Tibial artery (tissue), 4 donors: ENCODE measurements around the gene GNAT2.

Source experiments
- DNase-seq, 2 donors: peaks; one replicate each; pipeline ENCODE4 v3.0.0-alpha.2; 2019
- H3K27ac ChIP-seq, 2 donors: fragments of 200-600 bp; sonication (generic) in 1 of 2; 1 replicate in 1 of 2; 2 replicates in 1 of 2; pipeline ENCODE4 v1.5.1; 2018 to 2019; ENCODE audit warnings: mild to moderate bottlenecking in 1 of 2
- H3K27me3 ChIP-seq, 2 donors: fragments of 200-600 bp; sonication (generic) in 1 of 2; one replicate each; pipeline versions ENCODE4 v1.5.1 to v1.6.0; 2016 to 2019
- H3K36me3 ChIP-seq, 3 donors: fragments of 200-600 bp; sonication (generic) in 2 of 3; one replicate each; pipeline ENCODE4 v1.5.1; 2016 to 2019; ENCODE audit warnings: mild to moderate bottlenecking in 2 of 3
- H3K4me1 ChIP-seq, 4 donors: fragments of 200-600 bp; sonication (generic) in 2 of 4; 1 replicate in 3 of 4; 2 replicates in 1 of 4; pipeline ENCODE4 v1.5.1; 2016 to 2019
- H3K4me3 ChIP-seq, 2 donors: fragments of 200-600 bp; sonication (generic) in 1 of 2; 1 replicate in 1 of 2; 2 replicates in 1 of 2; pipeline ENCODE4 v1.5.1; 2018 to 2019; ENCODE audit warnings: mild to moderate bottlenecking in 2 of 2
- H3K9me3 ChIP-seq, 3 donors: fragments of 200-600 bp; sonication (generic) in 1 of 3; one replicate each; pipeline ENCODE4 v1.5.1; 2016 to 2019
- CTCF ChIP-seq, 2 experiments: fragments of 200-600 bp in 1 of 2; fragments of 450-650 bp in 1 of 2; IDR thresholded peaks; one replicate each; pipeline ENCODE4 v1.5.1; 2017 to 2019; ENCODE audit warnings: antibody characterized with exemption in 2 of 2, mild to moderate bottlenecking in 1 of 2, moderate library complexity in 1 of 2
- intact Hi-C: fragments of 100-400 bp; cut with DNase I; formaldehyde crosslinking; loops from one replicate; pipeline ENCODE4 v1.15.0; 2023; ENCODE audit warnings: low total_unique reads

GNAT2 gene

DNA sequence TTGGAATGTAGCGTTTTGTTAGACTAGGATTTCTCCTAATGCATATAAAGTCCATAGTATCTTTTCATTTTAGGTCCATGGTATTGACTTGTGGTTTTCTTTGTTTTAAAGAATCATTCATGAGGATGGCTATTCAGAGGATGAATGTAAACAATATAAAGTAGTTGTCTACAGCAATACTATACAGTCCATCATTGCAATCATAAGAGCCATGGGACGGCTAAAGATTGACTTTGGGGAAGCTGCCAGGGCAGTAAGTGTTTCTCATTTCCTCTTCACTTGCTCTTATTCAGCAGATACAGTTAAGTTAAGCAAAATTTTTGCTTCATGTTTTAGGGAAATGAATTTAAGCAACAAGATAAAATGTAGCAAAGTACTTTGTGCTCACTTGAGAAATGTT, 45.6 kb downstream of the GNAT2 start:
- Histone ChIP-seq H3K4me3 (no peak overlapping the region), H3K9me3 (no peaks in the 10 kb centered on the region), H3K27ac (no peak overlapping the region), H3K36me3 (peaks cover 0 to 21% (median 0%) of the 10 kb centered on the region in 3 donors), H3K27me3 (no peaks in the 10 kb centered on the region), H3K4me1 (peaks cover 0 to 33% (median 9%) of the 10 kb centered on the region in 4 donors)
- DNase-seq, result no peak
- no peak for TF ChIP-seq CTCF (IDR thresholded peaks at IDR 0.05)
- intact Hi-C loops, result no loop called here

DNA sequence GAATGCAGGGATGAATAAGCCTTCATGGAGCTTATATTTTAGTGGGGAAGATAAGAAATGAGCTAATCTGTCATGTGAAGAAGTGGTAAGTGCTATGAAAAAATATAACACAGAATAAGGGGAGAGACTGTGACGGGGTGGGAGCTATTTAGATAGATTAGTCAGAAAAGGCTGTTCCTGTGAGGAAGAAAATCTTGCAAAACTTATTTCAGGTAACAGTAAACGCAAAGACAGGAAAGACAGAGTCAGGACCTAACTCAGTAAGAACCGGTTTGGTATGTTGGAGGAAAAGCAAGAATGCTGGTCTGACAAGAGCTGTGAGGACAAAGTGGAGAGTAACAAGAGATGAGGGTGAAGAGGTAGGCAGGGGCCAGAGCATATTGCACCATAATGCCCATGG, 49.0 kb downstream of the GNAT2 start:
- Histone ChIP-seq H3K4me3 (no peak overlapping the region), H3K36me3 (peaks cover 0 to 8% (median 0%) of the 10 kb centered on the region in 3 donors), H3K4me1 (peaks cover 0 to 58% (median 13%) of the 10 kb centered on the region in 4 donors), H3K27me3 (no peaks in the 10 kb centered on the region), H3K27ac (no peak overlapping the region), H3K9me3 (no peaks in the 10 kb centered on the region)
- intact Hi-C loops, result no loop called here
- no peak for TF ChIP-seq CTCF (IDR thresholded peaks at IDR 0.05)
- no peak for DNase-seq

DNA sequence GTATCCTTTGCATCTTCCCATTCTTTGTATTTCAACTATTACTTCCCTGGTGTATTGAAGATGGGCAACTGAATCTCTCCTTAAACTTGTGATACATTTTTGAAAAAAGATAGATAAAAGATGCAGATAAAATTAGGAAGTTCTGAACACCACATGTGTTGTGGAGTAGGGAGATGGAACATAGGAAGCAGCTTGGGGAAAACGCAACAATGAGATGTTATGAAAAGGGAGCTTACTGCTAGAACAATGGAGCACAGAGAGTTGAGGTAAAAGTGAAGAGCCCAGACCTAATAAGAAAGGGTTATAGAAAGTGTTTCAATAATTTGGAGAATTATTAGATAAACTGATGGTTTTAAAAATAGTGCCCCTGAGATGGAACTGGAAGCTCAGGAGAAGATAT, 50.1 kb downstream of the GNAT2 start:
- Histone ChIP-seq H3K27me3 (no peaks in the 10 kb centered on the region), H3K36me3 (peaks cover 0 to under 1% (median 0%) of the 10 kb centered on the region in 3 donors), H3K4me3 (no peak overlapping the region), H3K27ac (no peak overlapping the region), H3K4me1 (peaks cover 0 to 67% (median 13%) of the 10 kb centered on the region in 4 donors), H3K9me3 (no peaks in the 10 kb centered on the region)
- TF ChIP-seq CTCF (IDR thresholded peaks at IDR 0.05), result no peak
- DNase-seq, result no peak
- intact Hi-C loops, result no loop called here

GRCh38 chr1:109567877-109568672, 51.3 kb downstream of the GNAT2 start:
- Histone ChIP-seq H3K27ac (no peak overlapping the region), H3K27me3 (no peaks in the 10 kb centered on the region), H3K4me3 (no peak overlapping the region), H3K4me1 (peaks cover 0 to 79% (median 18%) of the 10 kb centered on the region in 4 donors), H3K36me3 (no peaks in the 10 kb centered on the region), H3K9me3 (no peaks in the 10 kb centered on the region)
- DNase-seq, result no peak
- no peak for TF ChIP-seq CTCF (IDR thresholded peaks at IDR 0.05)
- intact Hi-C loops, result no loop called here

DNA sequence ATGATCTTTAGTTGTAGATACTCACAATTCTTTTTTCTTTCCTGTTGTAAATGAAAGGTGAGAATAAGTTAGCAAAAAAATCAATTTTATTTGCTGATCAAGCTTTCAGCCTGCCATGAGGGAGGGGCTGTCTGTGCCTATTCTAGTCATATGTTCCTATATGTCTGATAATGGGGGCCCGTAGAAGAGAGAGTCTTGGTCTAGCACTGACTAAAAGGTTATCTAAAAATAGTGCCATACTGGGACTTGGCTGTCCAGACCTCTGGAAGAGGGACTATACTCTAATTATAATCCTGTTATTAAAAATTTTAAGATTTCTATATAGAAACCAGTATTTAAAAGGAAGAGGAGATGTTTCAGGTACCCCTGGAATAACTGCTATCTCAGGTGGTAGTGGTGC, 52.4 kb downstream of the GNAT2 start:
- Histone ChIP-seq H3K27me3 (no peaks in the 10 kb centered on the region), H3K27ac (no peak overlapping the region), H3K4me3 (no peak overlapping the region), H3K9me3 (no peaks in the 10 kb centered on the region), H3K36me3 (no peaks in the 10 kb centered on the region), H3K4me1 (peaks cover 0 to 90% (median 23%) of the 10 kb centered on the region in 4 donors)
- DNase-seq, result no peak
- no peak for TF ChIP-seq CTCF (IDR thresholded peaks at IDR 0.05)
- intact Hi-C loops, result no loop called here
